Sigmoid colon (tissue), 4 donors: Measurements from ENCODE around the gene DSCAM.

Source experiments
- EP300 ChIP-seq, 4 donors: sonication (generic); formaldehyde crosslinking; IDR thresholded peaks; one replicate each; pipeline ENCODE4 v1.6.1; 2017; ENCODE audit warnings: antibody characterized with exemption in 4 of 4
- POLR2A ChIP-seq, 2 donors: fragments of 450-650 bp; IDR thresholded peaks; one replicate each; pipeline ENCODE4 v1.6.1; 2016; ENCODE audit warnings: antibody characterized with exemption in 2 of 2, mild to moderate bottlenecking in 2 of 2, moderate library complexity in 2 of 2
- POLR2AphosphoS5 ChIP-seq, 4 donors: sonication (generic); formaldehyde crosslinking; IDR thresholded peaks; one replicate each; pipeline ENCODE4 v1.6.1; 2017; ENCODE audit warnings: antibody characterized with exemption in 4 of 4
- TF ChIP-seq, protein P1 (sequence below), 4 experiments: fragments of 450-650 bp in 3 of 4; fragments of 200-600 bp in 1 of 4; IDR thresholded peaks; one replicate each; pipeline ENCODE4 v1.5.1; 2016 to 2019; ENCODE audit warnings: antibody characterized with exemption in 4 of 4, mild to moderate bottlenecking in 3 of 4, moderate library complexity in 2 of 4

DNA sequence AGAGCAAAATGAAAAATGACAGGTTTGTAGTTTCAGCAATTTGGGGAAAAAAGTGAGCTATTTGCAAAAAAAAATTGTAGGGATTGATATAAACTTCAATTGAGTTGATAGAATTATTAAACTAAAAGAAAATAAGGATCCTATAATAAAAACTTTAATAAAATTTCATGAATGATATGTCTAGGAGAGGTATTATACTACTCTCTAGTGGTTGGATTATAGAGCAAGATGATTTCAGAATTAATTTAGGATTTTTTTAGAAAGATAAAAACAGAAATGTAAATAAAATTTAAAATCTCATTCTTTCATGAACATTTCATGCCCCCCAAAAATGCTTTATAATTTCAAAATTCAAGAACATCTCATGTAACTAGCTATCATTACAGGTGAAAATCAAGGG, 430.4 kb downstream of the DSCAM start:
- TF ChIP-seq, protein P1, sequence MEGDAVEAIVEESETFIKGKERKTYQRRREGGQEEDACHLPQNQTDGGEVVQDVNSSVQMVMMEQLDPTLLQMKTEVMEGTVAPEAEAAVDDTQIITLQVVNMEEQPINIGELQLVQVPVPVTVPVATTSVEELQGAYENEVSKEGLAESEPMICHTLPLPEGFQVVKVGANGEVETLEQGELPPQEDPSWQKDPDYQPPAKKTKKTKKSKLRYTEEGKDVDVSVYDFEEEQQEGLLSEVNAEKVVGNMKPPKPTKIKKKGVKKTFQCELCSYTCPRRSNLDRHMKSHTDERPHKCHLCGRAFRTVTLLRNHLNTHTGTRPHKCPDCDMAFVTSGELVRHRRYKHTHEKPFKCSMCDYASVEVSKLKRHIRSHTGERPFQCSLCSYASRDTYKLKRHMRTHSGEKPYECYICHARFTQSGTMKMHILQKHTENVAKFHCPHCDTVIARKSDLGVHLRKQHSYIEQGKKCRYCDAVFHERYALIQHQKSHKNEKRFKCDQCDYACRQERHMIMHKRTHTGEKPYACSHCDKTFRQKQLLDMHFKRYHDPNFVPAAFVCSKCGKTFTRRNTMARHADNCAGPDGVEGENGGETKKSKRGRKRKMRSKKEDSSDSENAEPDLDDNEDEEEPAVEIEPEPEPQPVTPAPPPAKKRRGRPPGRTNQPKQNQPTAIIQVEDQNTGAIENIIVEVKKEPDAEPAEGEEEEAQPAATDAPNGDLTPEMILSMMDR (IDR thresholded peaks at IDR 0.05) = no peak
- TF ChIP-seq POLR2A (IDR thresholded peaks at IDR 0.05) = no peak
- no peak for TF ChIP-seq POLR2AphosphoS5 (IDR thresholded peaks at IDR 0.05)
- TF ChIP-seq EP300 (IDR thresholded peaks at IDR 0.05) = no peak
